Measurements from ENCODE around the gene GMFB. TPM values are rescaled to one million over a fixed set of nuclear protein-coding genes. Genes with fewer than 3 reads are reported as not detected.
"Not testable (repeated sequence)": the region's sequence is repeated elsewhere in the genome, so short reads cannot be mapped to it uniquely, and the experiment has no call there.

The GMFB gene
- total RNA-seq, 4 donors from 2014 or later = 39.5 to 169 (median 45.7) TPM

GRCh38 chr14:54440873-54441868, 47.6 kb downstream of the GMFB start, which contains the start of gene CNIH1:
Gene CNIH1, minus strand, starts transcription at chr14:54441374. Its CDS starts 47 bp downstream, at chr14:54441327.
- Histone ChIP-seq H3K9me3 (no peaks in the 10 kb centered on the region), H3K27me3 (no peaks in the 10 kb centered on the region), H3K4me1 (peaks cover 0 to 9% of the 10 kb centered on the region in 2 donors), H3K36me3 (no peaks in the 10 kb centered on the region), H3K4me3 (peak within 1 kb of the TSS; percentile 64 to 69), H3K27ac (peak within 1 kb of the TSS; percentile 93 to 96)
- peak; percentile 89 to 96 (median 96) for TF ChIP-seq CTCF (IDR thresholded peaks at IDR 0.05)
- TF ChIP-seq POLR2A (IDR thresholded peaks at IDR 0.05) = peak; percentile 30 to 49
- DNase-seq = peak; percentile 88 to 92
- intact Hi-C loops (cut with DNase I; ENCODE audit: low total_unique reads) = no loop called here

DNA sequence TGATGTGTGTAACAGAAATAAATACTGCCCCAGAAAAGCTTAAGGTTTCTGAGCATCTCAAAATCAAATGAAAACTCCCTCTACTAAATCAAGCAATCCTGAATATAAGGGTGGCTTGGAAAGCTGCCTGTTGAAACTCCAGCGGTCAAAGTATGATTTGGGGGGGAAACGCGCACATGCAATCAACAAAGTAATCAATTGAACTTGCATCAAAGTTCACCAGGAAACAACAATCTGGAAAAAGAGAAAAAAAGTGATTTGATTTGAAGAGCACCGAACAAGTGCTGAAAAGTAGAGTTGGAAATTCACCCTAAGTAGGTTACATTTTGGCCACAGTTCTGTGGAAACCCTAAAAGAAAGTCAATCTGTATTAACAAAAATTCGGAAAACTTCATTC, 48.3 kb downstream of the GMFB start:
- H3K27me3 ChIP-seq = no peaks in the 10 kb centered on the region
- H3K9me3 ChIP-seq = no peaks in the 10 kb centered on the region
- TF ChIP-seq CTCF (IDR thresholded peaks at IDR 0.05) (no peak), POLR2A (IDR thresholded peaks at IDR 0.05) (no peak)
- peaks cover 0 to 11% of the 10 kb centered on the region in 2 donors for H3K4me1 ChIP-seq
- intact Hi-C loops (cut with DNase I; ENCODE audit: low total_unique reads) = no loop called here
- no peak for DNase-seq
- H3K27ac ChIP-seq = peak overlapping the region; percentile 93 to 96
- no peaks in the 10 kb centered on the region for H3K36me3 ChIP-seq
- H3K4me3 ChIP-seq = peak overlapping the region; percentile 64 to 69

GRCh38 chr14:54440037-54440436, 48.7 kb downstream of the GMFB start:
- Histone ChIP-seq H3K27me3 (no peaks in the 10 kb centered on the region), H3K27ac (peak overlapping the region; percentile 93 to 96), H3K4me3 (peak overlapping the region; percentile 64 to 69), H3K4me1 (peaks cover 0 to 7% of the 10 kb centered on the region in 2 donors), H3K36me3 (no peaks in the 10 kb centered on the region), H3K9me3 (no peaks in the 10 kb centered on the region)
- TF ChIP-seq POLR2A (IDR thresholded peaks at IDR 0.05) (no peak), CTCF (IDR thresholded peaks at IDR 0.05) (no peak)
- DNase-seq = no peak
- intact Hi-C loops (cut with DNase I; ENCODE audit: low total_unique reads) = no loop called here

- Histone ChIP-seq H3K9me3 (no peaks in the 10 kb centered on the region), H3K4me1 (peaks cover 0 to 4% of the 10 kb centered on the region in 2 donors), H3K36me3 (no peaks in the 10 kb centered on the region), H3K27ac (no peak overlapping the region), H3K4me3 (no peak overlapping the region), H3K27me3 (no peaks in the 10 kb centered on the region)
- no peak for TF ChIP-seq POLR2A (IDR thresholded peaks at IDR 0.05)
- TF ChIP-seq CTCF (IDR thresholded peaks at IDR 0.05) = no peak
- intact Hi-C loops (cut with DNase I; ENCODE audit: low total_unique reads) = no loop called here
- no peak for DNase-seq
Measured at GRCh38 chr14:54438703-54439102, 50.1 kb downstream of the GMFB start.

- H3K36me3 ChIP-seq; H3K27ac ChIP-seq; DNase-seq; H3K4me3 ChIP-seq; H3K27me3 ChIP-seq; H3K9me3 ChIP-seq; H3K4me1 ChIP-seq; intact Hi-C loops (cut with DNase I; ENCODE audit: low total_unique reads): not testable (repeated sequence)
Measured at GRCh38 chr14:54437954-54438353, 50.8 kb downstream of the GMFB start.
